ENCODE data around the gene CAMK2D.

DNA sequence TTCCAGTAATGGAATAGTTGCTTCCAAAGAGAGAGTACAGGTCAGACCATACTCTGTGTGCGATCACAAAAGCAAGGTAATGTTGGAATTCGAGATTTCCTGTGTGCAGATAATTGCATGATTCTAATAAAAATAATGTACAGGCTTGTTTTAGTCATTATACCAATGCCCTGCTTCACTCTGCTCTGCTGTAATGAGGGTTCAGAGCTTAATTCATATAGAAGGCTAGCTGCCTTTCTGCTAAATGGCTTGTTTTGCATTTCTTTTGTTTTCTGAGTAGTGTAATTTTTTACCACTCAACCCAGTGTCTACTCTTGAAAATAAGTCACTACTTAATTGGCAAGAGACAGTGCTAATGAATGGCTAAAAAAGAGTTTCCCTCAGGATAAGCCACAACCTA, 236.0 kb downstream of the CAMK2D start:
- no peak for TF ChIP-seq EZH2 (IDR thresholded peaks at IDR 0.05; ENCODE audit: low read depth)
- TF ChIP-seq, protein P1, sequence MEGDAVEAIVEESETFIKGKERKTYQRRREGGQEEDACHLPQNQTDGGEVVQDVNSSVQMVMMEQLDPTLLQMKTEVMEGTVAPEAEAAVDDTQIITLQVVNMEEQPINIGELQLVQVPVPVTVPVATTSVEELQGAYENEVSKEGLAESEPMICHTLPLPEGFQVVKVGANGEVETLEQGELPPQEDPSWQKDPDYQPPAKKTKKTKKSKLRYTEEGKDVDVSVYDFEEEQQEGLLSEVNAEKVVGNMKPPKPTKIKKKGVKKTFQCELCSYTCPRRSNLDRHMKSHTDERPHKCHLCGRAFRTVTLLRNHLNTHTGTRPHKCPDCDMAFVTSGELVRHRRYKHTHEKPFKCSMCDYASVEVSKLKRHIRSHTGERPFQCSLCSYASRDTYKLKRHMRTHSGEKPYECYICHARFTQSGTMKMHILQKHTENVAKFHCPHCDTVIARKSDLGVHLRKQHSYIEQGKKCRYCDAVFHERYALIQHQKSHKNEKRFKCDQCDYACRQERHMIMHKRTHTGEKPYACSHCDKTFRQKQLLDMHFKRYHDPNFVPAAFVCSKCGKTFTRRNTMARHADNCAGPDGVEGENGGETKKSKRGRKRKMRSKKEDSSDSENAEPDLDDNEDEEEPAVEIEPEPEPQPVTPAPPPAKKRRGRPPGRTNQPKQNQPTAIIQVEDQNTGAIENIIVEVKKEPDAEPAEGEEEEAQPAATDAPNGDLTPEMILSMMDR (conservative IDR thresholded peaks at IDR 0.05), result no peak

Data from PC-9 (cell line).